HepG2 (cell line): Measurements from ENCODE around the gene ZMYND12. TPM values are rescaled to one million over a fixed set of nuclear protein-coding genes. Genes with fewer than 3 reads are reported as not detected.

Experiments used
- ARID4A ChIP-seq: sonication (generic); formaldehyde crosslinking; IDR thresholded peaks from 2 replicates; pipeline ENCODE4 v1.5.0; 2020; ENCODE audit warnings: mild to moderate bottlenecking, missing genetic modification reagents, borderline replicate concordance
- ELF3 ChIP-seq: IDR thresholded peaks from 2 replicates; pipeline ENCODE4 v1.6.1; 2016; ENCODE audit warnings: missing genetic modification reagents, missing compliant biosample characterization
- HIVEP1 ChIP-seq: sonication (generic); formaldehyde crosslinking; IDR thresholded peaks from 2 replicates; pipeline ENCODE4 v1.4.0; 2020; ENCODE audit warnings: mild to moderate bottlenecking, missing genetic modification reagents
- ISX ChIP-seq: sonication (generic); formaldehyde crosslinking; conservative IDR thresholded peaks from 2 replicates; pipeline ENCODE4 v1.5.0; 2020; ENCODE audit warnings: missing genetic modification reagents
- KDM5A ChIP-seq: fragments of 200-600 bp; sonication (generic); IDR thresholded peaks from 2 replicates; pipeline ENCODE4 v1.7.0; 2018; ENCODE audit warnings: antibody characterized with exemption, mild to moderate bottlenecking, low read length, borderline replicate concordance
- MEIS2 ChIP-seq: sonication (generic); formaldehyde crosslinking; IDR thresholded peaks from 2 replicates; pipeline ENCODE4 v1.9.0; 2021; ENCODE audit warnings: mild to moderate bottlenecking, missing genetic modification reagents
- SPEN ChIP-seq: sonication (generic); formaldehyde crosslinking; IDR thresholded peaks from 2 replicates; pipeline ENCODE4 v1.5.1; 2020; ENCODE audit warnings: low read depth, mild to moderate bottlenecking, missing genetic modification reagents
- TAF15 ChIP-seq: fragments of 200-400 bp; formaldehyde crosslinking; IDR thresholded peaks from one replicate; pipeline ENCODE4 v1.6.1; 2018; ENCODE audit warnings: mild to moderate bottlenecking, low read depth, low read length; ENCODE audit not compliant: poor library complexity, severe bottlenecking
- ZFX ChIP-seq: sonication (generic); formaldehyde crosslinking; IDR thresholded peaks from 2 replicates; pipeline ENCODE4 v1.4.0; 2020; ENCODE audit warnings: mild to moderate bottlenecking, low read depth, missing genetic modification reagents, moderate library complexity
- ZMAT3 ChIP-seq: sonication (generic); formaldehyde crosslinking; conservative IDR thresholded peaks from 2 replicates; pipeline ENCODE4 v1.7.0; 2021; ENCODE audit warnings: missing genetic modification reagents
- ZNF383 ChIP-seq: sonication (generic); formaldehyde crosslinking; IDR thresholded peaks from 2 replicates; pipeline ENCODE4 v1.4.0; 2020; ENCODE audit warnings: missing genetic modification reagents, mild to moderate bottlenecking, borderline replicate concordance
- ZNF547 ChIP-seq: sonication (generic); formaldehyde crosslinking; IDR thresholded peaks from 2 replicates; pipeline ENCODE4 v1.5.1; 2020; ENCODE audit warnings: mild to moderate bottlenecking, missing genetic modification reagents
- ZNF563 ChIP-seq: sonication (generic); formaldehyde crosslinking; IDR thresholded peaks from 2 replicates; pipeline ENCODE4 v1.8.0; 2022; ENCODE audit warnings: mild to moderate bottlenecking, moderate library complexity, missing genetic modification reagents
- ZNF598 ChIP-seq: sonication (generic); formaldehyde crosslinking; IDR thresholded peaks from 2 replicates; pipeline ENCODE4 v1.5.1; 2020; ENCODE audit warnings: mild to moderate bottlenecking, missing genetic modification reagents, borderline replicate concordance
- ZNF782 ChIP-seq: sonication (generic); formaldehyde crosslinking; IDR thresholded peaks from 2 replicates; pipeline ENCODE4 v1.4.0; 2020; ENCODE audit warnings: missing genetic modification reagents, mild to moderate bottlenecking, borderline replicate concordance
- polyA plus RNA-seq, 8 experiments: library from polyadenylated mRNA; depleted of rRNA in 3 of 8; stranded (reverse) in 7 of 8; unstranded in 1 of 8; fragments of >200 nt; fragmentation: Illumina TruSeq in 4 of 8; extraction: Trizol in 4 of 8; gene quantifications; 2 replicates each; pipeline versions ENCODE4 v1.2.1 to v1.2.3, GENCODE V29; 2011 to 2016; ENCODE audit warnings: low read depth in 4 of 8, missing spikeins in 1 of 8, mixed read lengths in 1 of 8; ENCODE audit not compliant: insufficient read depth in 1 of 8
- total RNA-seq, 5 experiments: library from RNA; depleted of rRNA; stranded (reverse); fragments of >200 nt; fragmentation: Illumina TruSeq; extraction: Trizol; gene quantifications; 2 replicates each; pipeline ENCODE4 v1.2.3, GENCODE V29; 2016; ENCODE audit warnings: low read depth in 1 of 5
- TF ChIP-seq, protein P1 (sequence below): sonication (generic); formaldehyde crosslinking; IDR thresholded peaks from 2 replicates; pipeline ENCODE4 v1.4.0; 2020; ENCODE audit warnings: missing genetic modification reagents, borderline replicate concordance
- TF ChIP-seq, protein P2 (sequence below): IDR thresholded peaks from 2 replicates; pipeline ENCODE4 v1.4.0; 2020; ENCODE audit warnings: mild to moderate bottlenecking, missing genetic modification reagents
- TF ChIP-seq, protein P3 (sequence below): sonication (generic); formaldehyde crosslinking; IDR thresholded peaks from 2 replicates; pipeline ENCODE4 v1.5.0; 2020; ENCODE audit warnings: missing genetic modification reagents, mild to moderate bottlenecking, borderline replicate concordance

The ZMYND12 gene
- total and polyA plus RNA-seq, 2 of the 13 experiments (the other 11 are each of a cell fraction or from before 2014, with no cell fraction given), result 0.13 to 0.71 TPM

- TF ChIP-seq, protein P1, sequence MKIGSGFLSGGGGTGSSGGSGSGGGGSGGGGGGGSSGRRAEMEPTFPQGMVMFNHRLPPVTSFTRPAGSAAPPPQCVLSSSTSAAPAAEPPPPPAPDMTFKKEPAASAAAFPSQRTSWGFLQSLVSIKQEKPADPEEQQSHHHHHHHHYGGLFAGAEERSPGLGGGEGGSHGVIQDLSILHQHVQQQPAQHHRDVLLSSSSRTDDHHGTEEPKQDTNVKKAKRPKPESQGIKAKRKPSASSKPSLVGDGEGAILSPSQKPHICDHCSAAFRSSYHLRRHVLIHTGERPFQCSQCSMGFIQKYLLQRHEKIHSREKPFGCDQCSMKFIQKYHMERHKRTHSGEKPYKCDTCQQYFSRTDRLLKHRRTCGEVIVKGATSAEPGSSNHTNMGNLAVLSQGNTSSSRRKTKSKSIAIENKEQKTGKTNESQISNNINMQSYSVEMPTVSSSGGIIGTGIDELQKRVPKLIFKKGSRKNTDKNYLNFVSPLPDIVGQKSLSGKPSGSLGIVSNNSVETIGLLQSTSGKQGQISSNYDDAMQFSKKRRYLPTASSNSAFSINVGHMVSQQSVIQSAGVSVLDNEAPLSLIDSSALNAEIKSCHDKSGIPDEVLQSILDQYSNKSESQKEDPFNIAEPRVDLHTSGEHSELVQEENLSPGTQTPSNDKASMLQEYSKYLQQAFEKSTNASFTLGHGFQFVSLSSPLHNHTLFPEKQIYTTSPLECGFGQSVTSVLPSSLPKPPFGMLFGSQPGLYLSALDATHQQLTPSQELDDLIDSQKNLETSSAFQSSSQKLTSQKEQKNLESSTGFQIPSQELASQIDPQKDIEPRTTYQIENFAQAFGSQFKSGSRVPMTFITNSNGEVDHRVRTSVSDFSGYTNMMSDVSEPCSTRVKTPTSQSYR (CRISPR knock-in tag), result no peak
- TF ChIP-seq MEIS2, result 0 out of 2 replicates have a peak, but pooled peaks have one; percentile 3
- TF ChIP-seq HIVEP1 (CRISPR knock-in tag), result peak; percentile 11; the same call in 1 of the 2 replicates
- no peak for TF ChIP-seq ISX (CRISPR knock-in tag)
- peak; percentile 17; the same call in 1 of the 2 replicates for TF ChIP-seq ZMAT3 (CRISPR knock-in tag)
- 0 out of 2 replicates have a peak, but pooled peaks have one; percentile 15 for TF ChIP-seq ZNF598
- TF ChIP-seq, protein P2, sequence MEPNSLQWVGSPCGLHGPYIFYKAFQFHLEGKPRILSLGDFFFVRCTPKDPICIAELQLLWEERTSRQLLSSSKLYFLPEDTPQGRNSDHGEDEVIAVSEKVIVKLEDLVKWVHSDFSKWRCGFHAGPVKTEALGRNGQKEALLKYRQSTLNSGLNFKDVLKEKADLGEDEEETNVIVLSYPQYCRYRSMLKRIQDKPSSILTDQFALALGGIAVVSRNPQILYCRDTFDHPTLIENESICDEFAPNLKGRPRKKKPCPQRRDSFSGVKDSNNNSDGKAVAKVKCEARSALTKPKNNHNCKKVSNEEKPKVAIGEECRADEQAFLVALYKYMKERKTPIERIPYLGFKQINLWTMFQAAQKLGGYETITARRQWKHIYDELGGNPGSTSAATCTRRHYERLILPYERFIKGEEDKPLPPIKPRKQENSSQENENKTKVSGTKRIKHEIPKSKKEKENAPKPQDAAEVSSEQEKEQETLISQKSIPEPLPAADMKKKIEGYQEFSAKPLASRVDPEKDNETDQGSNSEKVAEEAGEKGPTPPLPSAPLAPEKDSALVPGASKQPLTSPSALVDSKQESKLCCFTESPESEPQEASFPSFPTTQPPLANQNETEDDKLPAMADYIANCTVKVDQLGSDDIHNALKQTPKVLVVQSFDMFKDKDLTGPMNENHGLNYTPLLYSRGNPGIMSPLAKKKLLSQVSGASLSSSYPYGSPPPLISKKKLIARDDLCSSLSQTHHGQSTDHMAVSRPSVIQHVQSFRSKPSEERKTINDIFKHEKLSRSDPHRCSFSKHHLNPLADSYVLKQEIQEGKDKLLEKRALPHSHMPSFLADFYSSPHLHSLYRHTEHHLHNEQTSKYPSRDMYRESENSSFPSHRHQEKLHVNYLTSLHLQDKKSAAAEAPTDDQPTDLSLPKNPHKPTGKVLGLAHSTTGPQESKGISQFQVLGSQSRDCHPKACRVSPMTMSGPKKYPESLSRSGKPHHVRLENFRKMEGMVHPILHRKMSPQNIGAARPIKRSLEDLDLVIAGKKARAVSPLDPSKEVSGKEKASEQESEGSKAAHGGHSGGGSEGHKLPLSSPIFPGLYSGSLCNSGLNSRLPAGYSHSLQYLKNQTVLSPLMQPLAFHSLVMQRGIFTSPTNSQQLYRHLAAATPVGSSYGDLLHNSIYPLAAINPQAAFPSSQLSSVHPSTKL, result peak; percentile 4; the same call in 1 of the 2 replicates
- peak; percentile 52 for TF ChIP-seq ZFX (CRISPR knock-in tag)
- TF ChIP-seq ZNF383 (CRISPR knock-in tag), result no peak
- peak; percentile 51; the same call in 1 of the 2 replicates for TF ChIP-seq KDM5A
- TF ChIP-seq, protein P3, sequence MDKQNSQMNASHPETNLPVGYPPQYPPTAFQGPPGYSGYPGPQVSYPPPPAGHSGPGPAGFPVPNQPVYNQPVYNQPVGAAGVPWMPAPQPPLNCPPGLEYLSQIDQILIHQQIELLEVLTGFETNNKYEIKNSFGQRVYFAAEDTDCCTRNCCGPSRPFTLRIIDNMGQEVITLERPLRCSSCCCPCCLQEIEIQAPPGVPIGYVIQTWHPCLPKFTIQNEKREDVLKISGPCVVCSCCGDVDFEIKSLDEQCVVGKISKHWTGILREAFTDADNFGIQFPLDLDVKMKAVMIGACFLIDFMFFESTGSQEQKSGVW (CRISPR knock-in tag), result no peak
- TF ChIP-seq SPEN (CRISPR knock-in tag), result 0 out of 2 replicates have a peak, but pooled peaks have one; percentile 22
- TF ChIP-seq ELF3 (CRISPR knock-in tag), result peak; percentile 86
- 0 out of 2 replicates have a peak, but pooled peaks have one; percentile 15 for TF ChIP-seq ZNF782
- TF ChIP-seq ZNF563, result peak; percentile 19; the same call in 1 of the 2 replicates
- 0 out of 2 replicates have a peak, but pooled peaks have one; percentile 40 for TF ChIP-seq ZNF547 (CRISPR knock-in tag)
- TF ChIP-seq TAF15, result peak; percentile 0
- TF ChIP-seq ARID4A (CRISPR knock-in tag), result peak; percentile 72
Measured at GRCh38 chr1:42456754-42457089, 900 bp upstream of the ZMYND12 start (continued).
